ENCODE measurements around the gene MGST1. TPM values are rescaled to one million over a fixed set of nuclear protein-coding genes. Genes with fewer than 3 reads are reported as not detected.
A peak's percentile ranks its signal among the peaks of the same experiment; 100 is the strongest.

The MGST1 gene
- total and polyA plus RNA-seq, 4 donors: 134 to 756 (median 415) TPM

DNA sequence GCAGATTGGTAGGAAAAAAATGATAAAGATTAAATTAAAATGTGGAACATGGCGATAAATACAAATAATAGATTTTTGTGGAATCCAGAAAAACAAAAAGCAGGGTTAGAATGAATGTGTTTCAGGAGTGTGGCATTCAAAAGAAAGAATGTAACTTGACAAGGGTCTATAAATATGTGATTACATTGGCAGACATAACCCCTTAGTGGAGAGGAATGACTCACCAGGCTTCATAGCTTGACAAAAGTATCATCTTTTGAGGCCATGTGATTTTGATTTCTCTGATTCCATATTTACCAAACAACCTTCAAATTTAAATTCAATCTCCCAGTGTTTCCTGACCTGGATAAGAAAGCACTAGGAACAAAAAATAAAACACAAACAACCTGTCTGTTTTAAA is 24.4 kb upstream of the MGST1 start:
- no peaks in the 10 kb centered on the region for H3K36me3 ChIP-seq (ENCODE audit: control insufficient read depth in 4 of 4, insufficient read depth in 4 of 4, low read length in 4 of 4)
- no peak for ATAC-seq (ENCODE audit: insufficient read depth, low FRiP score)
- H3K27ac ChIP-seq (ENCODE audit: low read depth in 1 of 2, low read length in 1 of 2): no peak overlapping the region
- no peaks in the 10 kb centered on the region for H3K27me3 ChIP-seq (ENCODE audit: control insufficient read depth in 3 of 3, insufficient read depth in 3 of 3, low read length in 2 of 3)
- DNase-seq: no peak
- peaks cover 0 to 4% (median 0%) of the 10 kb centered on the region in 4 donors for H3K9me3 ChIP-seq (ENCODE audit: control insufficient read depth in 4 of 4, insufficient read depth in 3 of 4, low read length in 3 of 4)
- WGBS, 2 donors: 91 to 94% methylated on average over 1 of the region's 1 CpG
- H3K4me1 ChIP-seq (ENCODE audit: control insufficient read depth in 5 of 5, insufficient read depth in 5 of 5, low read length in 5 of 5): no peaks in the 10 kb centered on the region
- TF ChIP-seq, protein P1, sequence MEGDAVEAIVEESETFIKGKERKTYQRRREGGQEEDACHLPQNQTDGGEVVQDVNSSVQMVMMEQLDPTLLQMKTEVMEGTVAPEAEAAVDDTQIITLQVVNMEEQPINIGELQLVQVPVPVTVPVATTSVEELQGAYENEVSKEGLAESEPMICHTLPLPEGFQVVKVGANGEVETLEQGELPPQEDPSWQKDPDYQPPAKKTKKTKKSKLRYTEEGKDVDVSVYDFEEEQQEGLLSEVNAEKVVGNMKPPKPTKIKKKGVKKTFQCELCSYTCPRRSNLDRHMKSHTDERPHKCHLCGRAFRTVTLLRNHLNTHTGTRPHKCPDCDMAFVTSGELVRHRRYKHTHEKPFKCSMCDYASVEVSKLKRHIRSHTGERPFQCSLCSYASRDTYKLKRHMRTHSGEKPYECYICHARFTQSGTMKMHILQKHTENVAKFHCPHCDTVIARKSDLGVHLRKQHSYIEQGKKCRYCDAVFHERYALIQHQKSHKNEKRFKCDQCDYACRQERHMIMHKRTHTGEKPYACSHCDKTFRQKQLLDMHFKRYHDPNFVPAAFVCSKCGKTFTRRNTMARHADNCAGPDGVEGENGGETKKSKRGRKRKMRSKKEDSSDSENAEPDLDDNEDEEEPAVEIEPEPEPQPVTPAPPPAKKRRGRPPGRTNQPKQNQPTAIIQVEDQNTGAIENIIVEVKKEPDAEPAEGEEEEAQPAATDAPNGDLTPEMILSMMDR (IDR thresholded peaks at IDR 0.05; ENCODE audit: control extremely low read depth, extremely low read depth): no peak
- no peak overlapping the region for H3K9ac ChIP-seq (ENCODE audit: insufficient read depth in 1 of 2, low read length in 2 of 2)
- H3K4me3 ChIP-seq: no peak overlapping the region

DNA sequence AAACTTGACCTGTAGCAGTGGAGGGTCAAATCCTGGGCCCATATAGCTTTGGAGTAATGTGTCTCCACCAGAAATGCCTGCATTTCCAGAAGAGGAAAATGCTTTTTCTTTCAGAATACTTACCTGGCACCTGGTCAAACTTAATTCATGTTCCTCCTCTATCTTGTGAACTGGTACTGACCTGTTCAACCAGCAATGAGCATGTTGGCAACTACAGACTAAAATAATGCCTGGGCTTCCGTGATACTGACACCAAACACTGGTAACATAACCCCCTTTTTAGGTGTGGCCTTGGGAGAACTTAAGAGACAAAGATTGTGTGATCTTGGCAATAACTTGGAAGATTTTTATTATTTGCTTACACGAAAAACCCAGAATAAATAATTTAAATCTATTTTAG is 23.8 kb upstream of the MGST1 start:
- Histone ChIP-seq H3K36me3 (ENCODE audit: control insufficient read depth in 4 of 4, insufficient read depth in 4 of 4, low read length in 4 of 4) (no peaks in the 10 kb centered on the region), H3K27me3 (ENCODE audit: control insufficient read depth in 3 of 3, insufficient read depth in 3 of 3, low read length in 2 of 3) (no peaks in the 10 kb centered on the region), H3K4me3 (no peak overlapping the region), H3K4me1 (ENCODE audit: control insufficient read depth in 5 of 5, insufficient read depth in 5 of 5, low read length in 5 of 5) (no peaks in the 10 kb centered on the region), H3K27ac (ENCODE audit: low read depth in 1 of 2, low read length in 1 of 2) (no peak overlapping the region), H3K9me3 (ENCODE audit: control insufficient read depth in 4 of 4, insufficient read depth in 3 of 4, low read length in 3 of 4) (peaks cover 0 to 7% (median 0%) of the 10 kb centered on the region in 4 donors), H3K9ac (ENCODE audit: insufficient read depth in 1 of 2, low read length in 2 of 2) (no peak overlapping the region)
- ATAC-seq (ENCODE audit: insufficient read depth, low FRiP score) (no peak), DNase-seq (peak in 1 of 3 donors; percentile 13)
- TF ChIP-seq, protein P1 (IDR thresholded peaks at IDR 0.05; ENCODE audit: control extremely low read depth, extremely low read depth): no peak
- 79 to 83% methylated on average over 2 of the region's 2 CpGs for WGBS, 2 donors

DNA sequence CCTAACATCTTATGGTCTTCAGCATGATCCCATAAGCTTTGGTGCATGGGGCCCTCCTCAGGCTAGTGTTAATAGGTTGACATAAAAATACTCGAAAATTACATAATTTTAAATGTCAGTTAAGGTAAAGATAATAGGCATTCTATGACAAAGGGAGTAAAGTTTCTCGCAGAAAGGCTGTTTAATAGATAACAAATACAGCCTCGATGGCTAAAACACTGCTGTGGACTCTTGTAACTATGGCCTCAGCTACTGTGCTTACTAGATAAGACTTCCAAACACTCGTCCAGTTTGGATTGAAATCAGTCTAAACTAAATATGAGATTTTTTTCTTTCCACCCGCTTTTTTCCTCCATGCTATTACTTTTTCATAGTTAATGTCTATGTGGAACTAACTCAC is 23.2 kb upstream of the MGST1 start:
- no peak for ATAC-seq (ENCODE audit: insufficient read depth, low FRiP score)
- 66 to 77% methylated on average over 5 of the region's 5 CpGs for WGBS, 2 donors
- H3K9me3 ChIP-seq (ENCODE audit: control insufficient read depth in 4 of 4, insufficient read depth in 3 of 4, low read length in 3 of 4): peaks cover 0 to 7% (median 0%) of the 10 kb centered on the region in 4 donors
- no peaks in the 10 kb centered on the region for H3K36me3 ChIP-seq (ENCODE audit: control insufficient read depth in 4 of 4, insufficient read depth in 4 of 4, low read length in 4 of 4)
- TF ChIP-seq, protein P1 (IDR thresholded peaks at IDR 0.05; ENCODE audit: control extremely low read depth, extremely low read depth): no peak
- H3K9ac ChIP-seq (ENCODE audit: insufficient read depth in 1 of 2, low read length in 2 of 2): no peak overlapping the region
- no peaks in the 10 kb centered on the region for H3K27me3 ChIP-seq (ENCODE audit: control insufficient read depth in 3 of 3, insufficient read depth in 3 of 3, low read length in 2 of 3)
- DNase-seq: no peak
- H3K4me3 ChIP-seq: no peak overlapping the region
- H3K4me1 ChIP-seq (ENCODE audit: control insufficient read depth in 5 of 5, insufficient read depth in 5 of 5, low read length in 5 of 5): no peaks in the 10 kb centered on the region
- H3K27ac ChIP-seq (ENCODE audit: low read depth in 1 of 2, low read length in 1 of 2): no peak overlapping the region

DNA sequence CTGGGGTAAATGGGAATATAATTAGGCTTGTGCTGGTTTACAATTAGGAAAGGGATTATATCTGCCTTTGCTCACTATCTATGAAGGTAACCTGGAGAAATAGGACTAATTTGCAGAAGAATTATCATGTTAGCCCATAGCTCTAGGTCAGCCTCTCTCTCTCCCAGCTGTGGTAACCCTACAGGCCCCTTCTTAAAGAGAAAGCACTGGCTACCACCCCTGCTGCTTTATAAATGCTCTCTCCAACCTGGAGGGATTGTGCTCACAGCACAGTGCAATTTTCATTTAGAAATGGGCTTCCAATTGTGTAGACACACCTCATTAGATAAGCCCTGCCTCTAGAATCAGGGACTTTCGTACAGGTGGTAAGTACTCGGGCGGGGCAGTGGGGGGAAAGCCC is 22.7 kb upstream of the MGST1 start:
- TF ChIP-seq, protein P1 (IDR thresholded peaks at IDR 0.05; ENCODE audit: control extremely low read depth, extremely low read depth): no peak
- Histone ChIP-seq H3K27me3 (ENCODE audit: control insufficient read depth in 3 of 3, insufficient read depth in 3 of 3, low read length in 2 of 3) (no peaks in the 10 kb centered on the region), H3K9ac (ENCODE audit: insufficient read depth in 1 of 2, low read length in 2 of 2) (no peak overlapping the region), H3K4me1 (ENCODE audit: control insufficient read depth in 5 of 5, insufficient read depth in 5 of 5, low read length in 5 of 5) (no peaks in the 10 kb centered on the region), H3K9me3 (ENCODE audit: control insufficient read depth in 4 of 4, insufficient read depth in 3 of 4, low read length in 3 of 4) (peaks cover 0 to 7% (median 0%) of the 10 kb centered on the region in 4 donors), H3K36me3 (ENCODE audit: control insufficient read depth in 4 of 4, insufficient read depth in 4 of 4, low read length in 4 of 4) (no peaks in the 10 kb centered on the region), H3K27ac (ENCODE audit: low read depth in 1 of 2, low read length in 1 of 2) (no peak overlapping the region), H3K4me3 (no peak overlapping the region)
- WGBS, 2 donors: 89 to 93% methylated on average over 3 of the region's 3 CpGs
- no peak for ATAC-seq (ENCODE audit: insufficient read depth, low FRiP score)
- no peak for DNase-seq
